ENCODE data around the gene SIRT2. TPM values are rescaled to one million over a fixed set of nuclear protein-coding genes. Genes with fewer than 3 reads are reported as not detected.
A peak's percentile ranks its signal among the peaks of the same experiment; 100 is the strongest.
"Not testable (repeated sequence)": the region's sequence is repeated elsewhere in the genome, so short reads cannot be mapped to it uniquely, and the experiment has no call there.

Gene SIRT2
- total RNA-seq, 6 donors from 2014 or later, result 45.2 to 93.2 (median 59.1) TPM

DNA sequence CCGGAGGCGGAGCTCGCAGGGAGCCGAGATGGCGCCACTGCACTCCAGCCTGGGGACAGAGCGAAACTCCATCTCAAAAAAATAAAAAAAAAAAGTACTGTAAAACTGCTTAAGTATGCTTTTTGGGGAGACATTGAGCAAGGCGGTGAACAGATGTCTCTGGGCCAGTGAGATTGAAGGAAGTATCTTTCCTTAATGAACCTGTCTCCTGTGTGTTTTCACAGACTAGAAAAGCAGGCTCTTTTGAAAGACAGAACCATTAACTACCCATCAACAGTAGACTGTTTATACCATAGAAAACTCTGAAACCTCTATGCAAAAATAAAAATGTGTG is 66.4 kb downstream of the SIRT2 start:
- no peak for ATAC-seq (ENCODE audit: low FRiP score in 2 of 2)
- Histone ChIP-seq H3K9me3 (no peaks in the 10 kb centered on the region), H3K4me1 (peaks cover 33 to 66% (median 37%) of the 10 kb centered on the region in 4 donors), H3K27me3 (no peaks in the 10 kb centered on the region), H3K36me3 (peaks cover 20 to 54% (median 38%) of the 10 kb centered on the region in 4 donors), H3K27ac (peak overlapping the region in 3 of 4 donors; percentile 91 to 97 (median 97)), H3K4me3 (no peak overlapping the region)
- no peak for DNase-seq
- 80 to 88% methylated on average over 7 of the region's 7 CpGs for WGBS, 2 donors
- TF ChIP-seq, protein P1, sequence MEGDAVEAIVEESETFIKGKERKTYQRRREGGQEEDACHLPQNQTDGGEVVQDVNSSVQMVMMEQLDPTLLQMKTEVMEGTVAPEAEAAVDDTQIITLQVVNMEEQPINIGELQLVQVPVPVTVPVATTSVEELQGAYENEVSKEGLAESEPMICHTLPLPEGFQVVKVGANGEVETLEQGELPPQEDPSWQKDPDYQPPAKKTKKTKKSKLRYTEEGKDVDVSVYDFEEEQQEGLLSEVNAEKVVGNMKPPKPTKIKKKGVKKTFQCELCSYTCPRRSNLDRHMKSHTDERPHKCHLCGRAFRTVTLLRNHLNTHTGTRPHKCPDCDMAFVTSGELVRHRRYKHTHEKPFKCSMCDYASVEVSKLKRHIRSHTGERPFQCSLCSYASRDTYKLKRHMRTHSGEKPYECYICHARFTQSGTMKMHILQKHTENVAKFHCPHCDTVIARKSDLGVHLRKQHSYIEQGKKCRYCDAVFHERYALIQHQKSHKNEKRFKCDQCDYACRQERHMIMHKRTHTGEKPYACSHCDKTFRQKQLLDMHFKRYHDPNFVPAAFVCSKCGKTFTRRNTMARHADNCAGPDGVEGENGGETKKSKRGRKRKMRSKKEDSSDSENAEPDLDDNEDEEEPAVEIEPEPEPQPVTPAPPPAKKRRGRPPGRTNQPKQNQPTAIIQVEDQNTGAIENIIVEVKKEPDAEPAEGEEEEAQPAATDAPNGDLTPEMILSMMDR (IDR thresholded peaks at IDR 0.05), result no peak
- peak in 1 of 4 donors; percentile 20 for TF ChIP-seq POLR2A (IDR thresholded peaks at IDR 0.05)

DNA sequence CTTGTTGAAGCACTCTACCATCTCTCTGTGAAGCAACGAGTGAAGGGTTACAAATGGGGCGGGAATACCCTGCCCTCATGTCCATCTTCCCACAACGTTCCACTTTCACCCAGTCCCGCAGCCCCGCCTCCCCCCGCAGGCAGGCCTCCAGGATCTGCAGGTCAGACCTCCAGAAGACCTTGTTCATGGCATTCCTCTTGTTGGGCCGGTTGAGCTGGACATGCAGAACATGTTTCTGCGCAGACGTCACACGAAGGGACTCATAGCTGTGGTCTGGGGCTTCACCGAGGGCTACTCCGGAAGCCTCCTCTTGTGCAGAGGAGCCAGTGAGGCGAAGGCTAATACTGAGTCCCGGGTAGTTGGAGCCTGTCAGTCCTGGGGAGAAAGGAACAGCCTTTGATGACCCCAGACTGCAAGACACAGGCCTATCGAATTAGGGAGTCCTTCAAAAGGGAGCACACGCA is 68.2 kb downstream of the SIRT2 start:
- Histone ChIP-seq H3K9me3 (no peaks in the 10 kb centered on the region), H3K27me3 (no peaks in the 10 kb centered on the region), H3K4me3 (peak overlapping the region; percentile 62 to 93 (median 82)), H3K4me1 (peaks cover 24 to 54% (median 38%) of the 10 kb centered on the region in 4 donors), H3K27ac (peak overlapping the region; percentile 91 to 97 (median 94)), H3K36me3 (peaks cover 4 to 46% (median 32%) of the 10 kb centered on the region in 4 donors)
- ATAC-seq (ENCODE audit: low FRiP score in 2 of 2) (peak; percentile 73 to 87), DNase-seq (peak; percentile 92)
- TF ChIP-seq POLR2A (IDR thresholded peaks at IDR 0.05), result no peak
- peak in 1 of 4 donors; percentile 39 for TF ChIP-seq EP300 (IDR thresholded peaks at IDR 0.05)
- TF ChIP-seq, protein P1 (IDR thresholded peaks at IDR 0.05), result no peak
- TF ChIP-seq POLR2AphosphoS5 (IDR thresholded peaks at IDR 0.05), result peak; percentile 14 to 53
- 0 to 4% methylated on average over 1 to 16 of the region's 16 CpGs for WGBS, 2 donors

DNA sequence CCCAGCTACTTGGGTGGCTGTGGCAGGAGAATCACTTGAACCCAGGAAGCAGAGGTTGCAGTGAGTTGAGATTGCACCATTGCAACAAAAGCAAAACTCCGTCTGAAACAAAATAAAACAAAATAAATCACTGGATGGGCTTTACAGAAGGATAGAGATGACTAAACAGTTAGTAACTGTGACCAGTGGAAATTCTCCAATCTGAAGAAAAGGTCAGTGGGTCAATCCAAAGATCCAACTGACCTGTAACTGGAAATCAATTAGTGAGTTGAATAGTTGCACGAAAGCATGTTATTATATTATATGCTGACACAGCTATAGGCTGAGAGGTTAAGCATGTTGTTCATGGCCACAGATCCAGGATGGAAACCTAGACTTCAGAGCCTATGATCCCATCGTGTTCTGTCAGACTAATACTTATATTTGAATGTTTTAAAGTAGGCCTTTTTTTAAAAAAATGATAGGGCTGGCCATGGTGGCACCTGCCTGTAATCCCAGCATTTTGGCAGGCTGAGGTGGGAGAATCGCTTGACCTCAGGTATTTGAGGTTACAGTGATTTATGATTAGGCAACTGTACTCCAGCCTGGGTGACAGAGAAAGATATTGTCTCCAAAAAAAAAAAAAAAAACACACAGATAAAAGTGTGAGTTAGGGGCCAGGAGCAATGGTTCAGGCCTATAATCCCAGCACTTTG is 69.2 kb downstream of the SIRT2 start:
- Histone ChIP-seq H3K4me1 (peaks cover 24 to 44% (median 36%) of the 10 kb centered on the region in 4 donors), H3K4me3 (peak overlapping the region in 1 of 4 donors; percentile 84), H3K9me3 (no peaks in the 10 kb centered on the region), H3K27ac (peak overlapping the region in 3 of 4 donors; percentile 91 to 97 (median 97)), H3K36me3 (peaks cover 0 to 39% (median 25%) of the 10 kb centered on the region in 4 donors), H3K27me3 (no peaks in the 10 kb centered on the region)
- DNase-seq, result no peak
- ATAC-seq (ENCODE audit: low FRiP score in 2 of 2), result no peak
- 74 to 85% methylated on average over 4 of the region's 4 CpGs for WGBS, 2 donors
- TF ChIP-seq, protein P1 (IDR thresholded peaks at IDR 0.05), result no peak

DNA sequence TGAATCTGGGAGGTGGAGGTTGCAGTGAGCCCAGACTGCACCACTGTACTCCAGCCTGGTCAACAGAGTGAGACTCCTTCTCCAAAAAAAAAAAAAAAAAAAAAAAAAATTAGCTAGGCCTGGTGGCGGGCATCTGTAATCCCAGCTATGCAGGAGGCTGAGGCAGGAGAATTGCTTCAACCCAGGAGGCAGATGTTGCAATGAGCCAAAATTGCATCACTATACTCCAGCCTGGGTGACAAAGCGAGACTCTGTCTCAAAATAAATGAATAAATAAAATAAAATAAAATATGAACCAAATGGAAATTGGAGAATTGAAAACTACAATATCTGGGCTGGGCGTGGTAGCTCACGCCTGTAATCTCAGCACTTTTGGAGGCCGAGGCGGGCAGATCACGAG is 70.2 kb downstream of the SIRT2 start:
- peaks cover 0 to 38% (median 25%) of the 10 kb centered on the region in 4 donors for H3K36me3 ChIP-seq
- H3K9me3 ChIP-seq; H3K27ac ChIP-seq; ATAC-seq (ENCODE audit: low FRiP score in 2 of 2); H3K27me3 ChIP-seq; DNase-seq; H3K4me3 ChIP-seq: not testable (repeated sequence)
- 82 to 87% methylated on average over 7 of the region's 7 CpGs for WGBS, 2 donors
- peaks cover 24 to 41% (median 35%) of the 10 kb centered on the region in 4 donors for H3K4me1 ChIP-seq
- TF ChIP-seq, protein P1 (IDR thresholded peaks at IDR 0.05), result peak in 1 of 6 experiments; percentile 12

Other genes with a start within 250 kb of the SIRT2 start
- 10 to 100 TPM in 3 of 6 donors, 1 to 10 TPM in 3; 5.2 to 93.2 (median 11.1) TPM for gene CAPN12, start 155.1 kb downstream of the SIRT2 start, total RNA-seq
- gene LGALS7, start 126.1 kb downstream of the SIRT2 start, total RNA-seq, result not detected
- gene LGALS7B, start 110.4 kb downstream of the SIRT2 start, total RNA-seq, result 10 to 100 TPM in 1 of 6 donors, not detected in 5; 12.4 TPM
- 10 to 100 TPM in 1 of 6 donors, 1 to 10 TPM in 5; 3.1 to 12.3 (median 5.0) TPM for gene LGALS4, start 86.7 kb downstream of the SIRT2 start, total RNA-seq
- 100 to 1,000 TPM; 104 to 225 (median 189) TPM for gene ECH1, start 67.8 kb downstream of the SIRT2 start, total RNA-seq
- 100 to 1,000 TPM; 156 to 274 (median 178) TPM for gene HNRNPL, start 49.6 kb downstream of the SIRT2 start, total RNA-seq
- 10 to 100 TPM in 5 of 6 donors, 1 to 10 TPM in 1; 8.7 to 23.1 (median 13.2) TPM for gene RINL, start 21.3 kb downstream of the SIRT2 start, total RNA-seq
- gene NFKBIB, start 351 bp upstream of the SIRT2 start, total RNA-seq, result 10 to 100 TPM; 22.8 to 38.4 (median 31.6) TPM
- 1 to 10 TPM in 3 of 6 donors, under 1 TPM in 2, not detected in 1; 0.49 to 4.2 (median 1.3) TPM for gene CCER2, start 12.6 kb upstream of the SIRT2 start, total RNA-seq
- gene SARS2, start 31.1 kb upstream of the SIRT2 start, total RNA-seq, result 10 to 100 TPM; 14.3 to 54.5 (median 23.0) TPM
- 10 to 100 TPM in 4 of 6 donors, 1 to 10 TPM in 2; 3.1 to 38.3 (median 26.0) TPM for gene MRPS12, start 31.3 kb upstream of the SIRT2 start, total RNA-seq
- 10 to 100 TPM in 3 of 6 donors, 1 to 10 TPM in 3; 5.0 to 18.9 (median 10.4) TPM for gene FBXO17, start 76.1 kb upstream of the SIRT2 start, total RNA-seq
- gene FBXO27, start 132.9 kb upstream of the SIRT2 start, total RNA-seq, result 1 to 10 TPM; 1.0 to 9.3 (median 6.3) TPM
- gene ACP7, start 184.8 kb upstream of the SIRT2 start, total RNA-seq, result not detected
- gene PAK4, start 226.2 kb upstream of the SIRT2 start, total RNA-seq, result 10 to 100 TPM; 23.4 to 88.2 (median 54.4) TPM